ENCODE data around the gene FOXO1. TPM values are rescaled to one million over a fixed set of nuclear protein-coding genes. Genes with fewer than 3 reads are reported as not detected.

Gene FOXO1
- total RNA-seq, 1 donor from 2014 or later: 31.7 TPM

- no peaks in the 10 kb centered on the region for H3K4me1 Mint-ChIP-seq
- peaks cover 2% of the 10 kb centered on the region for H3K36me3 Mint-ChIP-seq
- no peak overlapping the region for H3K27ac Mint-ChIP-seq
- H3K4me3 Mint-ChIP-seq: no peak overlapping the region
- no peak for DNase-seq (ENCODE audit: low spot score in 2 of 2, unreplicated experiment in 2 of 2)
- TF ChIP-seq CTCF (IDR thresholded peaks at IDR 0.05; ENCODE audit: unreplicated experiment): no peak
- H3K9me3 Mint-ChIP-seq: no peaks in the 10 kb centered on the region
- H3K27me3 Mint-ChIP-seq (ENCODE audit: low read depth): no peaks in the 10 kb centered on the region
These were observed 22.3 kb upstream of the FOXO1 start for GRCh38 chr13:40688781-40689180.

- no peaks in the 10 kb centered on the region for H3K27me3 Mint-ChIP-seq (ENCODE audit: low read depth)
- H3K4me3 Mint-ChIP-seq: no peak overlapping the region
- no peaks in the 10 kb centered on the region for H3K36me3 Mint-ChIP-seq
- no peak for DNase-seq (ENCODE audit: low spot score in 2 of 2, unreplicated experiment in 2 of 2)
- no peaks in the 10 kb centered on the region for H3K9me3 Mint-ChIP-seq
- H3K4me1 Mint-ChIP-seq: peaks cover 17% of the 10 kb centered on the region
- H3K27ac Mint-ChIP-seq: no peak overlapping the region
- peak; percentile 79 for TF ChIP-seq CTCF (IDR thresholded peaks at IDR 0.05; ENCODE audit: unreplicated experiment)
These were observed 16.2 kb upstream of the FOXO1 start for GRCh38 chr13:40682449-40683240.

- no peaks in the 10 kb centered on the region for H3K36me3 Mint-ChIP-seq
- H3K27ac Mint-ChIP-seq: peak overlapping the region; percentile 8
- no peak for DNase-seq (ENCODE audit: low spot score in 2 of 2, unreplicated experiment in 2 of 2)
These were observed 15.1 kb upstream of the FOXO1 start for GRCh38 chr13:40681341-40682146.

GRCh38 chr13:40680659-40681323, 14.3 kb upstream of the FOXO1 start:
- Mint-ChIP-seq H3K4me1 (peaks cover 17% of the 10 kb centered on the region), H3K4me3 (no peak overlapping the region), H3K27ac (no peak overlapping the region), H3K36me3 (no peaks in the 10 kb centered on the region), H3K9me3 (no peaks in the 10 kb centered on the region), H3K27me3 (ENCODE audit: low read depth) (no peaks in the 10 kb centered on the region)
- TF ChIP-seq CTCF (IDR thresholded peaks at IDR 0.05; ENCODE audit: unreplicated experiment): no peak
- no peak for DNase-seq (ENCODE audit: low spot score in 2 of 2, unreplicated experiment in 2 of 2)

More at GRCh38 chr13:40681341-40682146, 15.1 kb upstream of the FOXO1 start:
- Mint-ChIP-seq H3K4me3 (no peak overlapping the region), H3K4me1 (peaks cover 17% of the 10 kb centered on the region), H3K9me3 (no peaks in the 10 kb centered on the region), H3K27me3 (ENCODE audit: low read depth) (no peaks in the 10 kb centered on the region)
- TF ChIP-seq CTCF (IDR thresholded peaks at IDR 0.05; ENCODE audit: unreplicated experiment): no peak

- no peak for DNase-seq (ENCODE audit: low spot score in 2 of 2, unreplicated experiment in 2 of 2)
- H3K4me3 Mint-ChIP-seq: no peak overlapping the region
- H3K4me1 Mint-ChIP-seq: peaks cover 17% of the 10 kb centered on the region
- no peaks in the 10 kb centered on the region for H3K9me3 Mint-ChIP-seq
- H3K27me3 Mint-ChIP-seq (ENCODE audit: low read depth): no peaks in the 10 kb centered on the region
- H3K36me3 Mint-ChIP-seq: no peaks in the 10 kb centered on the region
- H3K27ac Mint-ChIP-seq: no peak overlapping the region
- TF ChIP-seq CTCF (IDR thresholded peaks at IDR 0.05; ENCODE audit: unreplicated experiment): no peak
These were observed 13.1 kb upstream of the FOXO1 start for GRCh38 chr13:40679480-40679985.
